Breast epithelium (tissue), 4 donors: ENCODE measurements around the gene NOD2. TPM values are rescaled to one million over a fixed set of nuclear protein-coding genes. Genes with fewer than 3 reads are reported as not detected.
A peak's percentile ranks its signal among the peaks of the same experiment; 100 is the strongest.

Experiments used
- DNase-seq, 2 donors: peaks; one replicate each; pipeline ENCODE4 v3.0.0-alpha.2; 2019; ENCODE audit warnings: low spot score in 2 of 2
- H3K27ac ChIP-seq, 2 donors: fragments of 200-600 bp; sonication (generic) in 1 of 2; one replicate each; pipeline ENCODE4 v1.5.1; 2016 to 2019; ENCODE audit warnings: mild to moderate bottlenecking in 1 of 2
- H3K27me3 ChIP-seq, 2 donors: fragments of 200-600 bp; sonication (generic) in 1 of 2; one replicate each; pipeline versions ENCODE4 v1.5.1 to v1.6.0; 2017 to 2019; ENCODE audit warnings: control low read depth in 1 of 2, mild to moderate bottlenecking in 1 of 2
- H3K36me3 ChIP-seq: fragments of 200-600 bp; one replicate; pipeline ENCODE4 v1.5.1; 2019
- H3K4me1 ChIP-seq, 2 donors: fragments of 200-600 bp; sonication (generic); one replicate each; pipeline ENCODE4 v1.5.1; 2016 to 2019; ENCODE audit warnings: control low read depth in 1 of 2
- H3K4me3 ChIP-seq, 3 donors: fragments of 200-600 bp; sonication (generic); 1 replicate in 2 of 3; 2 replicates in 1 of 3; pipeline ENCODE4 v1.5.1; 2016 to 2019; ENCODE audit warnings: mild to moderate bottlenecking in 3 of 3, moderate library complexity in 2 of 3
- H3K9me3 ChIP-seq, 2 donors: fragments of 200-600 bp; sonication (generic) in 1 of 2; one replicate each; pipeline ENCODE4 v1.5.1; 2016 to 2019; ENCODE audit warnings: control low read depth in 1 of 2
- POLR2A ChIP-seq: fragments of 450-650 bp; IDR thresholded peaks from one replicate; pipeline ENCODE4 v1.6.1; 2016; ENCODE audit warnings: antibody characterized with exemption, mild to moderate bottlenecking, moderate library complexity
- POLR2AphosphoS5 ChIP-seq, 3 donors: sonication (generic); formaldehyde crosslinking; IDR thresholded peaks; one replicate each; pipeline ENCODE4 v1.6.1; 2017; ENCODE audit warnings: antibody characterized with exemption in 3 of 3
- intact Hi-C: fragments of 100-400 bp; cut with DNase I; formaldehyde crosslinking; loops from one replicate; pipeline ENCODE4 v1.15.1; 2023; ENCODE audit warnings: low total_unique reads
- total RNA-seq, 3 donors: library from RNA; depleted of rRNA; stranded (reverse); fragments of >200 nt; gene quantifications; one replicate each; pipeline ENCODE4 v1.1.0, GENCODE V29; 2016
- TF ChIP-seq, protein P1 (sequence below), 3 donors: fragments of 450-650 bp; IDR thresholded peaks; one replicate each; pipeline ENCODE4 v1.5.1; 2016 to 2017; ENCODE audit warnings: antibody characterized with exemption in 3 of 3, mild to moderate bottlenecking in 3 of 3, moderate library complexity in 3 of 3

Gene NOD2
- total RNA-seq, 3 donors from 2014 or later, result 2.6 to 4.9 (median 3.8) TPM

DNA sequence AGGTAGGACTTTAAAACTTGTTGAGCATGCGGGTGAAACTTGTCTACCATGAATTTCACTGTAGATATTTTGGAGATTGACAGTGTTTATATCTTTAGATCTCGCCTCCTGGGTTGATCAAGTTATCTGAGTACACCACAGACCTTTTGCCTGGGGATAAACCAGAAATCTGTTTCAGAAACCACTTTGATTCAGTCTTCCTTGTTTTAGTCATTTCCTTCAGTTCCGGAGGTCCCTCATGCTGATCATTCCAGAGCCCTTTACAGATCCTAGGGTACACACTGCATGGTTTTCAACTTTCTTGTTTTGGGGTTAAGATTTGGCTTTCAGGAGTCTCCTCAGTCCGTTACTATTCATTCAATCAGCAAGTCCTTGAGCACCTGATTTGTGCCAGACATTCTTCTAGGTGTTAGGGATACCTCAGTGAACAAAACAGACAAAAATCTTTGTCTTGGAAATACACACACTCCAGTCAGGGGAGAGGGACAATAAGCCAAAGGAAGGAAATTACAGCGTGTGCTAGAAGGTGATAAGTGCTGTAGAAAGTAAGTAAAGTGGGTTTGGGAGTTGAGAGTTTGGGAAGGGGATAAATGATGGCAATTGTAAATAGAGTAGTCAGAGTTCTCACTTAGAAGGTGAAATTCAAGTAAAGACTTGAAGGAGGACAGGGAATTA lies 12.2 kb downstream of the NOD2 start:
- Histone ChIP-seq H3K4me1 (no peaks in the 10 kb centered on the region), H3K4me3 (no peak overlapping the region), H3K27me3 (no peaks in the 10 kb centered on the region), H3K27ac (peak overlapping the region; percentile 29 to 61), H3K36me3 (no peaks in the 10 kb centered on the region), H3K9me3 (peaks cover 0 to 12% of the 10 kb centered on the region in 2 donors)
- intact Hi-C loops, result no loop called here
- TF ChIP-seq POLR2A, result no peak
- TF ChIP-seq, protein P1, sequence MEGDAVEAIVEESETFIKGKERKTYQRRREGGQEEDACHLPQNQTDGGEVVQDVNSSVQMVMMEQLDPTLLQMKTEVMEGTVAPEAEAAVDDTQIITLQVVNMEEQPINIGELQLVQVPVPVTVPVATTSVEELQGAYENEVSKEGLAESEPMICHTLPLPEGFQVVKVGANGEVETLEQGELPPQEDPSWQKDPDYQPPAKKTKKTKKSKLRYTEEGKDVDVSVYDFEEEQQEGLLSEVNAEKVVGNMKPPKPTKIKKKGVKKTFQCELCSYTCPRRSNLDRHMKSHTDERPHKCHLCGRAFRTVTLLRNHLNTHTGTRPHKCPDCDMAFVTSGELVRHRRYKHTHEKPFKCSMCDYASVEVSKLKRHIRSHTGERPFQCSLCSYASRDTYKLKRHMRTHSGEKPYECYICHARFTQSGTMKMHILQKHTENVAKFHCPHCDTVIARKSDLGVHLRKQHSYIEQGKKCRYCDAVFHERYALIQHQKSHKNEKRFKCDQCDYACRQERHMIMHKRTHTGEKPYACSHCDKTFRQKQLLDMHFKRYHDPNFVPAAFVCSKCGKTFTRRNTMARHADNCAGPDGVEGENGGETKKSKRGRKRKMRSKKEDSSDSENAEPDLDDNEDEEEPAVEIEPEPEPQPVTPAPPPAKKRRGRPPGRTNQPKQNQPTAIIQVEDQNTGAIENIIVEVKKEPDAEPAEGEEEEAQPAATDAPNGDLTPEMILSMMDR (IDR thresholded peaks at IDR 0.05), result no peak
- TF ChIP-seq POLR2AphosphoS5 (IDR thresholded peaks at IDR 0.05), result no peak
- no peak for DNase-seq

DNA sequence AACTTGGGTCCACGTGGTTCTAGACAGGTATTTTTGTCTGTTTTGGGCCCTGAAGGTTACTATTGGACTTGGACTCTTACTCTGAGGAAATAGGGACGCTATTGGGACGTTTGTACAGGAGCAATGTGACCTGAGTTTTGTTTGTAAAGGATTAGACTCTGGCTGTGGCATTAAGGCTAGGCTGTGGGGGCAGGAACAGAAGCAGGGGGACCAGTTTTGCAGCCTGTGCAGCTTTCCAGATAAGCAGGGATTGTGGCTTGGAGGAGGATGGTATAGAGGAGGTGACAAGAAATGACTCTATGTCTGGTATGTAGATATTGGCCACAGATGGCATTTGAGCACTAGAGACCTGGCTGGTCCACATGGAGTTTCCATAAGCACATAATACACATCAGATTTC lies 12.8 kb downstream of the NOD2 start:
- intact Hi-C loops, result no loop called here
- H3K27ac ChIP-seq, result peak overlapping the region; percentile 29 to 61
- no peak for TF ChIP-seq POLR2AphosphoS5 (IDR thresholded peaks at IDR 0.05)
- TF ChIP-seq POLR2A, result no peak
- TF ChIP-seq, protein P1 (IDR thresholded peaks at IDR 0.05), result no peak
- H3K4me3 ChIP-seq, result no peak overlapping the region
- no peak for DNase-seq
- peaks cover 0 to 12% of the 10 kb centered on the region in 2 donors for H3K9me3 ChIP-seq
- H3K36me3 ChIP-seq, result no peaks in the 10 kb centered on the region
- no peaks in the 10 kb centered on the region for H3K4me1 ChIP-seq
- no peaks in the 10 kb centered on the region for H3K27me3 ChIP-seq

DNA sequence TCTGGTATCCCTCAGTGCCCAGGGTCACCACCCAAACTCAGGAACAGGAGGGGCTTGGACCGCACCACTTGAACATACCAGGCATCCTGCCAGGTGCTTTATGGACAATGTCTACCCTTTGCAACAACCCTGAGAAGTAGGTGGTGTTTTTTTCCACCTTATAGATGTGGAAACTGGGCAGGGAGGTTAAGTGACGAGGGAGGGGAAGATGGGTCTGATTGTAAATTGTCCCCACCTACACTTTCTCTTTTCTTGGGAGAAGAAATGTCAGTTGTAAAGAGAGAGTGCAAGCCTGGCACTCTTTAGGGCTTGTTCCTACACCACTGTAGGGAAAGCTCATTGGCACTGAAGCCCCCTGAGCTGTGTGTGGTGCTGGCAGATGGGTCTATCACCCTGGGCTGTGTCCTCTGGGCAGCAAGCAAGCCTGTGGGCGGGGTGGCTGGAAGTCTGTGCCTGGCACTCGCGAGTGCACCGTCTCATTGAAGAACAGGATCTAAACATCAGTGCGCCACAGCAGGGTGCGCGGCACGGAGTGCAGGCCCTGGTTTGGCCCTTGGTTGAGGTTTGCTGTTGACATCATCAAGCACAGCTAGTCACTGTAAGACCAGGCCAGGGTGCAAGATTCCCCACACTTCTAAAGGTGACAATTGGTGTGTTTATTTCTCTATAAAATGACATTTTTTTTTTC lies 15.1 kb downstream of the NOD2 start:
- Histone ChIP-seq H3K4me1 (no peaks in the 10 kb centered on the region), H3K27ac (no peak overlapping the region), H3K9me3 (peaks cover 0 to 12% of the 10 kb centered on the region in 2 donors), H3K4me3 (no peak overlapping the region), H3K36me3 (no peaks in the 10 kb centered on the region), H3K27me3 (no peaks in the 10 kb centered on the region)
- TF ChIP-seq, protein P1 (IDR thresholded peaks at IDR 0.05), result no peak
- TF ChIP-seq POLR2A, result no peak
- no peak for TF ChIP-seq POLR2AphosphoS5 (IDR thresholded peaks at IDR 0.05)
- DNase-seq, result no peak
- intact Hi-C loops, result no loop called here

DNA sequence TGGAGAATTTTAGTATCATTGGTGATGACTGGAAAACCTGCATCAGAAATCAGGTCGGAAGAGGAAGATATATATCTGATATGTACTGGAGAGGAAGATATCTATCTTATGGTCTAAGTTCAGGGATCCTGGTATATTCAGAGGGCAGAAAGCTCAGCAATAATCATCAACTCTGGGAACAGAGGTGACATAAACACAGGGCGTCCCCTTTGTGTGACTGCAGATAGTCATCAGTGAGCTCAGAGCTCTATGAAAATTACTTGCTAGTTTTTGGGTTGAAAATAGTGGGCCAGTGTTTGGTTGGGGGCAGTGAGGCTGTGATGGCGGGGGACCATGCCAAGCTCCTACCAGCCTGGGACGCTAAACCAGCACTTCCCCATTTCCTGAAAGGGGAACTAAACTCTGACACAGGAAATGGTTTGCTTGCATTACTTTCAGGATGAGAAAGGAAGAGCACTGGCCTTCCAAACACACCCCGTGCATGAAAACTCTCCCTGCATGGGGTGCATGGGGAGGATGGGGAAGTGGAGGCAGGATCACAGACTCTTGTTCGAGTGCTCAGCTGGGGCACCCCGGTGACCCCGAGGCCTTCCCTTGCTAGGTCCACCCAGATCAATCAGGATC lies 15.8 kb downstream of the NOD2 start:
- H3K9me3 ChIP-seq, result peaks cover 0 to 6% of the 10 kb centered on the region in 2 donors
- intact Hi-C loops, result no loop called here
- TF ChIP-seq POLR2A (no peak), POLR2AphosphoS5 (IDR thresholded peaks at IDR 0.05) (no peak)
- TF ChIP-seq, protein P1 (IDR thresholded peaks at IDR 0.05), result no peak

DNA sequence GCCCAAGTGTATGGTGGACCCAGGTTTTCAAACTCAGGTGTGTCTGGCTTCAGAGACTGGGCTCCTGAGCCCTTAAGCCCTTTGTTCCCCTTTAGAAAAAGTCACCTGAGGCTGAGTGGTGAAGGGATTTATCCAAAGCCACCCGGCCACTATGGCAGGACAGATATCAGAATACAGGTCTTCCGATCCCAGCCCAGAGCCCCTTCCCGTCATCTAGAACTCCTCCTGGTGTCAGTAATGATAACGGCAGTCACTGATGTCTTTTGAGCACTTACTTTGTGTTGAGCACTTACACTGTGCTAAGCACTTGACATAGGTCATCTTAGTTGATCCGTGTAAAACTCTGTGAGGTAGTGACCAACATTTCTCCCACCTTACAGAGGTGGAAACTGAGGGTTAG lies 16.6 kb downstream of the NOD2 start:
- intact Hi-C loops, result no loop called here
- H3K27ac ChIP-seq, result no peak overlapping the region

More for the DNA sequence above, 15.8 kb downstream of the NOD2 start:
- DNase-seq, result no peak
- no peak overlapping the region for H3K27ac ChIP-seq
- H3K4me3 ChIP-seq, result no peak overlapping the region
- no peaks in the 10 kb centered on the region for H3K36me3 ChIP-seq
- no peaks in the 10 kb centered on the region for H3K27me3 ChIP-seq
- H3K4me1 ChIP-seq, result no peaks in the 10 kb centered on the region

More for the DNA sequence above, 16.6 kb downstream of the NOD2 start:
- no peak overlapping the region for H3K4me3 ChIP-seq
- DNase-seq, result no peak
- H3K27me3 ChIP-seq, result no peaks in the 10 kb centered on the region
- H3K9me3 ChIP-seq, result no peaks in the 10 kb centered on the region
- no peak for TF ChIP-seq POLR2AphosphoS5 (IDR thresholded peaks at IDR 0.05)
- no peak for TF ChIP-seq POLR2A
- TF ChIP-seq, protein P1 (IDR thresholded peaks at IDR 0.05), result no peak
- no peaks in the 10 kb centered on the region for H3K36me3 ChIP-seq
- H3K4me1 ChIP-seq, result no peaks in the 10 kb centered on the region
